PFSK-1 (cell line): ENCODE results near the gene PRDM16.

Experiments used
- FOXP2 ChIP-seq: optimal IDR thresholded peaks from 2 replicates; pipeline ENCODE3; 2011; ENCODE audit warnings: borderline replicate concordance, control low read depth, inconsistent platforms; ENCODE audit not compliant: insufficient read depth; ENCODE audit errors: extremely low read length, extremely low read depth
- POLR2AphosphoS5 ChIP-seq: IDR thresholded peaks from 2 replicates; pipeline ENCODE4 v1.6.1; 2012; ENCODE audit warnings: low read depth, mild to moderate bottlenecking, control low read depth, low read length, moderate library complexity
- REST ChIP-seq, 2 experiments: IDR thresholded peaks; 2 replicates each; pipeline versions ENCODE4 v1.6.1 to v1.8.0; 2011 to 2012; ENCODE audit warnings: low read depth in 2 of 2, low read length in 2 of 2, control low read depth in 1 of 2, inconsistent platforms in 1 of 2, mild to moderate bottlenecking in 1 of 2, moderate library complexity in 1 of 2; ENCODE audit not compliant: insufficient read depth in 1 of 2
- SIN3A ChIP-seq: IDR thresholded peaks from 2 replicates; pipeline ENCODE4 v1.6.1; 2012; ENCODE audit warnings: mild to moderate bottlenecking, low read length, moderate library complexity, borderline replicate concordance; ENCODE audit not compliant: insufficient read depth
- TAF1 ChIP-seq: IDR thresholded peaks from 2 replicates; pipeline ENCODE4 v1.6.1; 2012; ENCODE audit warnings: low read length, control low read depth, borderline replicate concordance; ENCODE audit not compliant: insufficient read depth

The PRDM16 gene

GRCh38 chr1:3233031-3233430 is 164.0 kb downstream of the PRDM16 start:
- no peak for TF ChIP-seq TAF1
- no peak for TF ChIP-seq SIN3A
- no peak for TF ChIP-seq REST (IDR thresholded peaks at IDR 0.05; ENCODE audit: insufficient read depth in 1 of 2, low read depth in 2 of 2, low read length in 2 of 2)
- no peak for TF ChIP-seq FOXP2
- no peak for TF ChIP-seq POLR2AphosphoS5

DNA sequence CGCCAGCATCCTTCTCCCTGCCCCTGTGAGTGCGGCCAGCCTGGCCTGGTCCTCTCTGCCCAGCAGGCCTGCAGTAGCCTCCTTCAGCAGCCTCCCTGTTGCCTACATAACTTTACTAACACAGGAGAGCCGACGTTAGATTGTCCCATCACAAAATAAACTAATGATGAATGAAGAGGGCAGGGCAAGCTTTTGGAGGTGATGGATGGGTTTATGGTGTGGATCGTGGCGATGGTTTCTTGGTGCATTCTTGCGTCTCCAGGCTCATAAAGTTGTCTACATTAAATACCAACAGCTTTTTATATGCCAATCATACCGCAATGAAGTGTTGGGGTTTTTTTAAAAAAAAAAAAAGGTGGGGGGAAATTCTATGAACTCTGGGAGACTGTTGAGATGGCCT is 164.5 kb downstream of the PRDM16 start:
- TF ChIP-seq FOXP2 (no peak), SIN3A (no peak), POLR2AphosphoS5 (no peak), REST (IDR thresholded peaks at IDR 0.05; ENCODE audit: insufficient read depth in 1 of 2, low read depth in 2 of 2, low read length in 2 of 2) (no peak), TAF1 (no peak)

DNA sequence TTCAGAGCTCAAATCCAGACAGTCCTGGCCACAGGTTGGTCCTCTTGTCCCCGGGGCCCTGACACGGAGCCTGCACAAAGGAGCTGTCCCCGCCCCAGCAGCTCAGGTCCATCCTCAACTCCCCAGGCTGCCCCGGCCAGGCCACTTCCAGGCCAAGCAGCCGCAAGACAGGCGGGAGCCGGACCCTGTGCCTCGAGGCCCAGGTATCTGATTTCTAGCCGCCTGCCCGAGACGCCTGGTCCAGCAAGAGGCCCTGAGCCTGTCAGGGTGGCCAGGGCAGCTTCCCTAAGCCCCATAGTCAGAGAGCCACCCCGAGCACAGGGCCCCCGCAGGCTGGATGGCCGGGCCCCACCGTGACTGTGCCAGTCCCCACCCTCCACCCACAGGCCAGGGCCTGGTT is 165.3 kb downstream of the PRDM16 start:
- no peak for TF ChIP-seq REST (IDR thresholded peaks at IDR 0.05; ENCODE audit: insufficient read depth in 1 of 2, low read depth in 2 of 2, low read length in 2 of 2)
- no peak for TF ChIP-seq TAF1
- no peak for TF ChIP-seq POLR2AphosphoS5
- TF ChIP-seq SIN3A: no peak
- TF ChIP-seq FOXP2: no peak

- TF ChIP-seq POLR2AphosphoS5 (no peak), SIN3A (no peak), REST (IDR thresholded peaks at IDR 0.05; ENCODE audit: insufficient read depth in 1 of 2, low read depth in 2 of 2, low read length in 2 of 2) (no peak), TAF1 (no peak), FOXP2 (no peak)
Measured at GRCh38 chr1:3234956-3235355, 166.0 kb downstream of the PRDM16 start.

- TF ChIP-seq REST (IDR thresholded peaks at IDR 0.05; ENCODE audit: insufficient read depth in 1 of 2, low read depth in 2 of 2, low read length in 2 of 2) (no peak), FOXP2 (no peak), POLR2AphosphoS5 (no peak), SIN3A (no peak), TAF1 (no peak)
Measured at GRCh38 chr1:3235496-3235895, 166.5 kb downstream of the PRDM16 start.
